IMR-90 (cell line): ENCODE data around the gene PPBP. TPM values are rescaled to one million over a fixed set of nuclear protein-coding genes. Genes with fewer than 3 reads are reported as not detected.
"Not testable (repeated sequence)": the region's sequence is repeated elsewhere in the genome, so short reads cannot be mapped to it uniquely, and the experiment has no call there.

Source experiments
- ATAC-seq: fragments of 200-7000 bp; cut with Tn5 transposase; 2 replicates; pipeline ENCODE4 v1.9.1; 2020; ENCODE audit warnings: low read depth, mild to moderate bottlenecking, moderate library complexity
- BruUV-seq: library from RNA; stranded (reverse); fragments of 400-500 nt; replicated peaks from 2 replicates; lab custom pipeline; 2021; lab: Mats Ljungman, UMichigan
- CTCF ChIA-PET: fragments of 300-600 bp; formaldehyde crosslinking; extraction: SDS; loops from one replicate; lab custom pipeline; 2021; ENCODE audit warnings: antibody characterized with exemption; lab: Yijun Ruan, JAX
- POLR2A ChIA-PET: fragments of 300-600 bp; sonication (Branson Sonifier 250); formaldehyde crosslinking; loops from one replicate; lab custom pipeline; 2022; ENCODE audit warnings: antibody characterized with exemption; ENCODE audit not compliant: unreplicated experiment; lab: Charles Lee
- DNase-seq: peaks from one replicate; pipeline ENCODE4 v3.0.0; 2013
- H2AFZ ChIP-seq: replicated peaks from 2 replicates; pipeline ENCODE3; 2013; ENCODE audit warnings: low read length, mild to moderate bottlenecking; ENCODE audit not compliant: poor library complexity
- H2AK5ac ChIP-seq: 2 replicates; pipeline ENCODE4 v1.6.1; 2013; ENCODE audit warnings: low read depth, low read length, inconsistent platforms
- H2AK9ac ChIP-seq: replicated peaks from 2 replicates; pipeline ENCODE3; 2013; ENCODE audit warnings: mild to moderate bottlenecking, low read depth, low read length, moderate library complexity; ENCODE audit not compliant: poor library complexity
- H2BK120ac ChIP-seq: 2 replicates; pipeline ENCODE4 v1.6.1; 2013; ENCODE audit warnings: low read depth, low read length, inconsistent platforms
- H2BK15ac ChIP-seq: 3 replicates; pipeline ENCODE4 v1.6.1; 2013; ENCODE audit warnings: low read depth, low read length, inconsistent platforms
- H2BK20ac ChIP-seq: 2 replicates; pipeline ENCODE4 v1.6.1; 2013; ENCODE audit warnings: low read depth, mild to moderate bottlenecking, inconsistent platforms, low read length, moderate library complexity
- H2BK5ac ChIP-seq: 2 replicates; pipeline ENCODE4 v1.6.1; 2013; ENCODE audit warnings: mild to moderate bottlenecking, low read depth, low read length, inconsistent platforms; ENCODE audit not compliant: poor library complexity, severe bottlenecking
- H3K14ac ChIP-seq: replicated peaks from 2 replicates; pipeline ENCODE4 v1.6.1; 2013; ENCODE audit warnings: low read depth, low read length, inconsistent platforms
- H3K18ac ChIP-seq: 2 replicates; pipeline ENCODE4 v1.6.1; 2013; ENCODE audit warnings: low read depth, low read length, control low read depth
- H3K23ac ChIP-seq: 2 replicates; pipeline ENCODE4 v1.6.1; 2013; ENCODE audit warnings: low read depth, low read length, inconsistent platforms
- H3K27ac ChIP-seq: 2 replicates; pipeline ENCODE4 v1.5.1; 2013; ENCODE audit warnings: mild to moderate bottlenecking, control low read depth, low read length; ENCODE audit not compliant: insufficient read depth
- H3K27me3 ChIP-seq: 2 replicates; pipeline ENCODE4 v1.6.1; 2013; ENCODE audit warnings: low read length; ENCODE audit not compliant: control insufficient read depth, insufficient read depth
- H3K36me3 ChIP-seq: 2 replicates; pipeline ENCODE4 v1.6.1; 2013; ENCODE audit warnings: low read length, mixed read lengths; ENCODE audit not compliant: control insufficient read depth, insufficient read depth
- H3K4ac ChIP-seq: 2 replicates; pipeline ENCODE4 v1.6.1; 2013; ENCODE audit warnings: low read depth, low read length, inconsistent platforms
- H3K4me1 ChIP-seq: 2 replicates; pipeline ENCODE4 v1.6.1; 2013; ENCODE audit warnings: low read length, mixed read lengths; ENCODE audit not compliant: control insufficient read depth, insufficient read depth
- H3K4me2 ChIP-seq: 2 replicates; pipeline ENCODE4 v1.6.1; 2013; ENCODE audit warnings: low read depth, mild to moderate bottlenecking, control low read depth, low read length, moderate library complexity
- H3K4me3 ChIP-seq: 2 replicates; pipeline ENCODE4 v1.5.1; 2013; ENCODE audit warnings: low read depth, mild to moderate bottlenecking, control low read depth, low read length, moderate library complexity; ENCODE audit not compliant: insufficient read depth
- H3K56ac ChIP-seq: 2 replicates; pipeline ENCODE4 v1.6.1; 2013; ENCODE audit warnings: low read length, inconsistent platforms; ENCODE audit not compliant: insufficient read depth; ENCODE audit errors: extremely low read depth
- H3K79me1 ChIP-seq, 2 experiments: 2 replicates each; pipeline ENCODE4 v1.6.1; 2013; ENCODE audit warnings: low read length in 2 of 2, inconsistent platforms in 1 of 2, low read depth in 1 of 2
- H3K9ac ChIP-seq: 2 replicates; pipeline ENCODE4 v1.6.1; 2013; ENCODE audit warnings: low read depth, low read length, control low read depth
- H3K9me1 ChIP-seq: 2 replicates; pipeline ENCODE4 v1.6.1; 2013; ENCODE audit warnings: low read length, inconsistent platforms; ENCODE audit not compliant: insufficient read depth
- H3K9me3 ChIP-seq: 2 replicates; pipeline ENCODE4 v1.6.1; 2013; ENCODE audit warnings: low read length; ENCODE audit not compliant: control insufficient read depth, insufficient read depth
- H4K20me1 ChIP-seq: 2 replicates; pipeline ENCODE4 v1.6.1; 2013; ENCODE audit warnings: low read length, inconsistent platforms; ENCODE audit not compliant: insufficient read depth
- H4K5ac ChIP-seq: 2 replicates; pipeline ENCODE4 v1.6.1; 2013; ENCODE audit warnings: mild to moderate bottlenecking, low read depth, low read length, control low read depth
- H4K8ac ChIP-seq, 2 experiments: 2 replicates each; pipeline ENCODE4 v1.6.1; 2013; ENCODE audit warnings: low read depth in 2 of 2, low read length in 2 of 2, control low read depth in 1 of 2, inconsistent platforms in 1 of 2
- H4K91ac ChIP-seq: 2 replicates; pipeline ENCODE4 v1.6.1; 2013; ENCODE audit warnings: low read depth, low read length, inconsistent platforms; ENCODE audit not compliant: insufficient read depth
- BHLHE40 ChIP-seq: fragments of 150-350 bp; IDR thresholded peaks from 2 replicates; pipeline ENCODE4 v1.6.1; 2016; ENCODE audit warnings: mild to moderate bottlenecking, low read depth, low read length
- RFX5 ChIP-seq: IDR thresholded peaks from 2 replicates; pipeline ENCODE4 v1.8.0; 2012; ENCODE audit warnings: low read depth, mild to moderate bottlenecking, low read length, moderate library complexity
- WGBS, 2 experiments: methylation state at CpG; one replicate each; pipeline versions ENCODE4 v1.1.5 to v1.1.7; 2013; ENCODE audit warnings: missing lambda C conversion rate in 2 of 2; ENCODE audit not compliant: insufficient read length in 1 of 2; ENCODE audit errors: extremely low coverage in 2 of 2; 5-methylcytosine and 5-hydroxymethylcytosine counted together
- dilution Hi-C: fragments of 300-500 bp; cut with HindIII; formaldehyde crosslinking; loops from one replicate; pipeline ENCODE4 v1.14.3; 2018; ENCODE audit warnings: low sequenced_read_pairs; ENCODE audit not compliant: unreplicated experiment
- in situ Hi-C: fragments of 300-500 bp; cut with MboI; formaldehyde crosslinking; loops from 3 replicates; pipeline ENCODE4 v1.14.3; 2019; ENCODE audit warnings: low sequenced_read_pairs, inconsistent platforms, mixed read lengths
- intact Hi-C: fragments of 100-400 bp; cut with micrococcal nuclease; formaldehyde crosslinking; loops from 2 replicates; pipeline ENCODE4 v1.10.0; 2022
- polyA plus RNA-seq, 3 experiments: library from polyadenylated mRNA; depleted of rRNA; stranded (reverse); fragments of >200 nt; gene quantifications; 2 replicates each; pipeline ENCODE4 v1.2.3, GENCODE V29; 2012; ENCODE audit warnings: low replicate concordance in 1 of 3
- total RNA-seq: library from RNA; depleted of rRNA; stranded (reverse); fragments of >200 nt; gene quantifications from 2 replicates; pipeline ENCODE4 v1.2.3, GENCODE V29; 2012

The PPBP gene
- total and polyA plus RNA-seq, 2 of the 4 experiments (the other 2 are of a cell fraction): not detected

DNA sequence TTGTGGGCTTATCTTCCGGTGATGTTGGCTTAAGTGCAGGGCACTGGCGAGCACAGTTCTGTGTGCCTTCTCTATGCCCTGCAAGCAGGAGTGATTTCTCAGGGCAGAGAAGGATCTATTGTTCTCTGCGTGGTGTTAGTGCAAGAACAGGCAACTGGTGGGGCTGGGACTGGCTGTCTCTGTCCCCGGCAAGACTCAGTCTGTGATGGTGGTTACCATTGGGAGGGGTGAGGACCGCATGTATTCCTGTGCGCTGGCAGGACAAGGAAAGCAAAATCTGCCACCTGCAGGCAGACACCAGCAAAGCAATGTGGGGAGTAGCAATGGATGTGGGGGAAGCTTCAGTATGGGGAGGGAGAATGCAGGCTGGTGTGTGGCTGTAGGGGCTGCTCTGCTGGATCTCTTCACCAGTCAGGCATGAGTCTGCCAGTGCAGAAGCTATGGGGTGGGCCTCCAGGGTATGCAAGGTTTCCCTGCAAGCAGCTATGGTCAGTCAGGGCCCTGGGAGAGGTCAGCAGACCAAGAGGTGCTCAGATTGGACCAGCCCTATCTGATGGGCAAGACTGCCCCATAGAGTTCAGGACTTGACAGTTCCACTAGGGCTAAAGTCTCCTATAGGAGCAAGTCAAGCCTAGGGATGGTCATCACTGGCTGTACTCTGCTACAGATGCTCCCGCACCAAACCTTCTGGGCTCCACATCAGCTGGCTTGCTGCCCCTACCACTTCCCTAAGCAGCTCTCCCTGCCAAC lies 23.0 kb downstream of the PPBP start (continued):
- TF ChIP-seq RFX5: no peak

DNA sequence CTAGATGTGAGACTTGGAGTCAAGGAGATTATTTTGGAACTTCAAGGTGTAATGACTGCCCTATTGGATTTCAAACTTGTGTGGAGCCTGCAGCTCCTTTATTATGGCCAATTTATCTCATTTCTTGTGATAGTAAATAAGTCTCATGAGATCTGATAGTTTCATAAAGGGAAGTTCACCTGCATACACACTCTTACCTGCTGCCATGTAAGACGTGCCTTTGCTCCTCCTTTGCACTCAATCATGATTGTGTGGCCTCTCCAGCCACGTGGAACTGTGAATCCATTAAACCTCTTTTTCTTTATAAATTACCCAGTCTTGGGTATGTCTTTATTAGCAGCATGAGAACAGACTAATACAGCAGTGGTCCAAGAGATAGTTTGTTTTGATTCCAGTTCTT lies 25.3 kb downstream of the PPBP start:
- Histone ChIP-seq H3K27ac (no peak overlapping the region), H3K9me1 (no peaks in the 10 kb centered on the region), H4K20me1 (no peaks in the 10 kb centered on the region), H2BK120ac (no peak overlapping the region), H3K4me3 (no peak overlapping the region), H3K9ac (no peak overlapping the region), H2AFZ (no peak overlapping the region), H3K9me3 (peaks cover 3% of the 10 kb centered on the region), H3K18ac (no peak overlapping the region), H3K4me2 (no peak overlapping the region), H3K23ac (no peak overlapping the region), H2BK15ac (no peak overlapping the region), H2BK5ac (no peak overlapping the region), H3K27me3 (peaks cover 10% of the 10 kb centered on the region), H2AK5ac (no peak overlapping the region), H3K14ac (no peak overlapping the region), H4K8ac (no peak overlapping the region), H3K56ac (no peak overlapping the region), H2AK9ac (no peak overlapping the region), H3K79me1 (no peaks in the 10 kb centered on the region), H4K5ac (no peak overlapping the region), H3K36me3 (no peaks in the 10 kb centered on the region), H4K91ac (no peak overlapping the region), H3K4ac (no peak overlapping the region), H3K4me1 (0 out of 2 replicates have a peak, but pooled peaks cover 1% of the 10 kb centered on the region), H2BK20ac (no peak overlapping the region)
- CTCF ChIA-PET: no interaction called here
- ATAC-seq (no peak), DNase-seq (no peak)
- BruUV-seq: no TSS peak
- in situ Hi-C loops: no loop called here
- WGBS, 2 experiments: no CpG with 5 or more reads among the region's 2 CpGs
- intact Hi-C loops: no loop called here
- POLR2A ChIA-PET: no interaction called here
- dilution Hi-C loops: no loop called here
- no peak for TF ChIP-seq BHLHE40

DNA sequence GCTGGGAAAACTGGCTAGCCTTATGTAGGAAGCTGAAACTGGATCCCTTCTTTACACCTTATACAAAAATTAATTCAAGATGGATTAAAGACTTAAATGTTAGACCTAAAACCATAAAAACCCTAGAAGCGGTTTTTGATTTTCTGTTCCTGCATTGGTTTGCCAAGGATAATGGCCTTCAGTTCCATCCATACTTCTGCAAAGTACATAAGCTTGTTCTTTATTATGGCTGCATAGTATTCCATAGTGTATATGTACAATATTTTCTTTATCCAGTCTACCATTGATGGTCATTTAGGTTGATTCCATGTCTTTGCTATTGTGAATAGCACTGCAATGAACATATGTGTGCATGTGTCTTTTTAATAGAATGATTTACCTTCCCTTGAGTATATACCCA lies 28.9 kb downstream of the PPBP start:
- dilution Hi-C loops, H2BK5ac ChIP-seq, H4K5ac ChIP-seq, POLR2A ChIA-PET, H3K9ac ChIP-seq, H2BK15ac ChIP-seq, intact Hi-C loops, H4K91ac ChIP-seq, H3K4me3 ChIP-seq, H3K18ac ChIP-seq, H2AK9ac ChIP-seq, CTCF ChIA-PET, H2BK20ac ChIP-seq, H4K20me1 ChIP-seq, H3K4ac ChIP-seq, in situ Hi-C loops, H3K14ac ChIP-seq, H3K4me1 ChIP-seq, H3K27me3 ChIP-seq, H3K27ac ChIP-seq, H3K9me1 ChIP-seq, H3K4me2 ChIP-seq, H3K23ac ChIP-seq, H3K79me1 ChIP-seq, DNase-seq, BruUV-seq, H3K36me3 ChIP-seq, H2AK5ac ChIP-seq, ATAC-seq, H4K8ac ChIP-seq, H2AFZ ChIP-seq, H2BK120ac ChIP-seq, H3K9me3 ChIP-seq, H3K56ac ChIP-seq: not testable (repeated sequence)
- whole genome bisulfite sequencing, 2 experiments: no CpG with 5 or more reads among the region's 1 CpG
